Gastroesophageal sphincter (tissue), 3 donors: Measurements from ENCODE around the gene GNA14.

Experiments
- CTCF ChIP-seq, 4 experiments: fragments of 200-600 bp in 2 of 4; fragments of 450-650 bp in 2 of 4; sonication (generic) in 1 of 4; IDR thresholded peaks; one replicate each; pipeline ENCODE4 v1.5.1; 2017 to 2019; ENCODE audit warnings: antibody characterized with exemption in 4 of 4, mild to moderate bottlenecking in 2 of 4, moderate library complexity in 2 of 4
- EP300 ChIP-seq: sonication (generic); formaldehyde crosslinking; IDR thresholded peaks from one replicate; pipeline ENCODE4 v1.6.1; 2017; ENCODE audit warnings: antibody characterized with exemption, mild to moderate bottlenecking
- POLR2A ChIP-seq, 2 donors: fragments of 450-650 bp; IDR thresholded peaks; one replicate each; pipeline ENCODE4 v1.6.1; 2017; ENCODE audit warnings: antibody characterized with exemption in 2 of 2, mild to moderate bottlenecking in 2 of 2, moderate library complexity in 1 of 2

- TF ChIP-seq POLR2A (IDR thresholded peaks at IDR 0.05) (no peak), CTCF (IDR thresholded peaks at IDR 0.05) (no peak), EP300 (no peak)
Observed at GRCh38 chr9:77575785-77576184, 72.3 kb downstream of the GNA14 start.
